Aorta (tissue), 5 donors: ENCODE measurements around the gene CAMTA2. TPM values are rescaled to one million over a fixed set of nuclear protein-coding genes. Genes with fewer than 3 reads are reported as not detected.

Experiments used
- ATAC-seq: fragments of 200-7000 bp; cut with Tn5 transposase; one replicate; pipeline ENCODE4 v1.9.1; 2022; ENCODE audit warnings: moderate library complexity; ENCODE audit not compliant: low FRiP score
- DNase-seq, 2 donors: peaks; one replicate each; pipeline ENCODE4 v3.0.0-alpha.2; 2020
- H3K27ac ChIP-seq, 2 donors: one replicate each; pipeline ENCODE4 v1.5.1; 2013; ENCODE audit warnings: low read length in 2 of 2, mild to moderate bottlenecking in 2 of 2, moderate library complexity in 2 of 2, control low read depth in 1 of 2, inconsistent platforms in 1 of 2, low read depth in 1 of 2
- H3K27me3 ChIP-seq, 2 donors: one replicate each; pipeline ENCODE4 v1.6.1; 2013; ENCODE audit warnings: control low read depth in 1 of 2, low read length in 1 of 2, mild to moderate bottlenecking in 1 of 2, moderate library complexity in 1 of 2; ENCODE audit not compliant: insufficient read depth in 2 of 2, control insufficient read depth in 1 of 2
- H3K36me3 ChIP-seq, 2 donors: one replicate each; pipeline ENCODE4 v1.6.1; 2013; ENCODE audit warnings: control low read depth in 1 of 2, low read length in 1 of 2, mild to moderate bottlenecking in 1 of 2; ENCODE audit not compliant: insufficient read depth in 2 of 2, control insufficient read depth in 1 of 2
- H3K4me1 ChIP-seq, 2 donors: one replicate each; pipeline ENCODE4 v1.6.1; 2013; ENCODE audit warnings: low read length in 2 of 2, control low read depth in 1 of 2, mild to moderate bottlenecking in 1 of 2, moderate library complexity in 1 of 2; ENCODE audit not compliant: insufficient read depth in 2 of 2, control insufficient read depth in 1 of 2
- H3K4me3 ChIP-seq, 2 donors: one replicate each; pipeline ENCODE4 v1.5.1; 2013; ENCODE audit warnings: low read length in 2 of 2, control low read depth in 1 of 2, mild to moderate bottlenecking in 1 of 2
- H3K9me3 ChIP-seq: one replicate; pipeline ENCODE4 v1.6.1; 2013; ENCODE audit warnings: mild to moderate bottlenecking, low read length; ENCODE audit not compliant: control insufficient read depth
- WGBS, 2 donors: extraction: QIAGEN DNeasy Blood & Tissue Kit; methylation state at CpG; one replicate each; pipeline ENCODE4 v1.1.7; 2013; 5-methylcytosine and 5-hydroxymethylcytosine counted together
- intact Hi-C, 2 donors: fragments of 100-400 bp; cut with DNase I; formaldehyde crosslinking; loops; one replicate each; pipeline versions ENCODE4 v1.14.2 to v1.15.0; 2022
- polyA plus RNA-seq, 2 donors: library from polyadenylated mRNA; stranded (reverse); fragments of 200-250 nt; gene quantifications; one replicate each; pipeline ENCODE4 v1.2.3, GENCODE V29; 2013
- total RNA-seq, 2 donors: library from RNA; stranded (reverse); fragmentation: NEBNext Ultra II Directional; extraction: Animal tissue kit (Norgen Biotek cat#: 25700); gene quantifications; one replicate each; pipeline ENCODE4 v1.2.1, GENCODE V29; 2021
- donor health status: healthy with polysubstance abuse.
- donor health status: Bipolar disorder and iron deficiency.
- donor health status: DM: no; HTN: no; CAD: no.
- donor health status: DM: no; HTN: no; CAD: no.
- donor health status: DM: yes; HTN: yes; CAD: no.

The CAMTA2 gene
- total and polyA plus RNA-seq, 4 donors = 21.7 to 68.1 (median 64.8) TPM

GRCh38 chr17:4973256-4974114, 14.0 kb downstream of the CAMTA2 start:
- H3K27ac ChIP-seq = peak overlapping the region in 1 of 2 donors; percentile 8
- no peak for DNase-seq
- intact Hi-C loops = no loop called here
- ATAC-seq = no peak
- no peaks in the 10 kb centered on the region for H3K9me3 ChIP-seq
- 84 to 91% methylated on average over 10 of the region's 10 CpGs for WGBS, 2 donors
- no peaks in the 10 kb centered on the region for H3K4me1 ChIP-seq
- H3K36me3 ChIP-seq = peaks cover 0 to 15% of the 10 kb centered on the region in 2 donors
- H3K27me3 ChIP-seq = no peaks in the 10 kb centered on the region
- no peak overlapping the region for H3K4me3 ChIP-seq

- Histone ChIP-seq H3K4me1 (no peaks in the 10 kb centered on the region), H3K36me3 (peaks cover 0 to 15% of the 10 kb centered on the region in 2 donors), H3K4me3 (no peak overlapping the region), H3K27ac (no peak overlapping the region), H3K27me3 (no peaks in the 10 kb centered on the region), H3K9me3 (no peaks in the 10 kb centered on the region)
- WGBS, 2 donors = 74 to 76% methylated on average over 12 of the region's 12 CpGs
- intact Hi-C loops = no loop called here
- DNase-seq = no peak
- no peak for ATAC-seq
Measured at GRCh38 chr17:4972752-4973151, 14.7 kb downstream of the CAMTA2 start.

- H3K4me3 ChIP-seq = no peak overlapping the region
- DNase-seq (no peak), ATAC-seq (no peak)
- peaks cover 0 to 11% of the 10 kb centered on the region in 2 donors for H3K36me3 ChIP-seq
- H3K9me3 ChIP-seq = no peaks in the 10 kb centered on the region
- H3K27me3 ChIP-seq = no peaks in the 10 kb centered on the region
- H3K27ac ChIP-seq = no peak overlapping the region
- intact Hi-C loops = no loop called here
- WGBS, 2 donors = 81 to 90% methylated on average over 9 to 12 of the region's 12 CpGs
- H3K4me1 ChIP-seq = no peaks in the 10 kb centered on the region
Measured at GRCh38 chr17:4972322-4972721, 15.2 kb downstream of the CAMTA2 start.

GRCh38 chr17:4971826-4972225, 15.6 kb downstream of the CAMTA2 start:
- intact Hi-C loops = no loop called here
- DNase-seq (no peak), ATAC-seq (no peak)
- no peak overlapping the region for H3K4me3 ChIP-seq
- WGBS, 2 donors = 85 to 88% methylated on average over 6 of the region's 6 CpGs
- H3K27me3 ChIP-seq = no peaks in the 10 kb centered on the region
- H3K4me1 ChIP-seq = no peaks in the 10 kb centered on the region
- no peaks in the 10 kb centered on the region for H3K9me3 ChIP-seq
- H3K27ac ChIP-seq = no peak overlapping the region
- H3K36me3 ChIP-seq = peaks cover 0 to 7% of the 10 kb centered on the region in 2 donors

- Histone ChIP-seq H3K4me3 (no peak overlapping the region), H3K27me3 (no peaks in the 10 kb centered on the region), H3K36me3 (peaks cover 0 to 7% of the 10 kb centered on the region in 2 donors), H3K27ac (no peak overlapping the region), H3K9me3 (no peaks in the 10 kb centered on the region), H3K4me1 (peaks cover 0 to 2% of the 10 kb centered on the region in 2 donors)
- ATAC-seq (no peak), DNase-seq (no peak)
- intact Hi-C loops = no loop called here
- WGBS, 2 donors = 89 to 92% methylated on average over 8 of the region's 8 CpGs
Measured at GRCh38 chr17:4970273-4970672, 17.2 kb downstream of the CAMTA2 start.

GRCh38 chr17:4969551-4970173, 17.8 kb downstream of the CAMTA2 start:
- intact Hi-C loops = no loop called here
- H3K9me3 ChIP-seq = no peaks in the 10 kb centered on the region
- peaks cover 0 to 2% of the 10 kb centered on the region in 2 donors for H3K4me1 ChIP-seq
- 83 to 84% methylated on average over 16 of the region's 16 CpGs for WGBS, 2 donors
- no peaks in the 10 kb centered on the region for H3K27me3 ChIP-seq
- H3K36me3 ChIP-seq = peaks cover 0 to 7% of the 10 kb centered on the region in 2 donors
- no peak overlapping the region for H3K4me3 ChIP-seq
- no peak overlapping the region for H3K27ac ChIP-seq
- no peak for ATAC-seq
- no peak for DNase-seq

GRCh38 chr17:4969047-4969550, 18.4 kb downstream of the CAMTA2 start:
- H3K4me1 ChIP-seq = peaks cover 0 to 2% of the 10 kb centered on the region in 2 donors

GRCh38 chr17:4968486-4969046, 18.9 kb downstream of the CAMTA2 start:
- no peaks in the 10 kb centered on the region for H3K9me3 ChIP-seq
- no peaks in the 10 kb centered on the region for H3K27me3 ChIP-seq
- DNase-seq = peak in 1 of 2 donors; percentile 61
- H3K36me3 ChIP-seq = peaks cover 0 to 5% of the 10 kb centered on the region in 2 donors
- peak overlapping the region in 1 of 2 donors; percentile 72 for H3K27ac ChIP-seq
- 24 to 28% methylated on average over 23 of the region's 23 CpGs for WGBS, 2 donors
- H3K4me1 ChIP-seq = peaks cover 0 to 2% of the 10 kb centered on the region in 2 donors
- no peak overlapping the region for H3K4me3 ChIP-seq
- no peak for ATAC-seq
- intact Hi-C loops = no loop called here

More at GRCh38 chr17:4969047-4969550, 18.4 kb downstream of the CAMTA2 start:
- DNase-seq (peak in 1 of 2 donors; percentile 84), ATAC-seq (no peak)
- intact Hi-C loops = no loop called here
- peak overlapping the region in 1 of 2 donors; percentile 29 for H3K27ac ChIP-seq
- H3K4me3 ChIP-seq = no peak overlapping the region
- 59 to 63% methylated on average over 15 of the region's 15 CpGs for WGBS, 2 donors
- H3K36me3 ChIP-seq = peaks cover 0 to 5% of the 10 kb centered on the region in 2 donors
- no peaks in the 10 kb centered on the region for H3K27me3 ChIP-seq
- no peaks in the 10 kb centered on the region for H3K9me3 ChIP-seq
